Measurements from ENCODE around the gene ARHGEF28.

DNA sequence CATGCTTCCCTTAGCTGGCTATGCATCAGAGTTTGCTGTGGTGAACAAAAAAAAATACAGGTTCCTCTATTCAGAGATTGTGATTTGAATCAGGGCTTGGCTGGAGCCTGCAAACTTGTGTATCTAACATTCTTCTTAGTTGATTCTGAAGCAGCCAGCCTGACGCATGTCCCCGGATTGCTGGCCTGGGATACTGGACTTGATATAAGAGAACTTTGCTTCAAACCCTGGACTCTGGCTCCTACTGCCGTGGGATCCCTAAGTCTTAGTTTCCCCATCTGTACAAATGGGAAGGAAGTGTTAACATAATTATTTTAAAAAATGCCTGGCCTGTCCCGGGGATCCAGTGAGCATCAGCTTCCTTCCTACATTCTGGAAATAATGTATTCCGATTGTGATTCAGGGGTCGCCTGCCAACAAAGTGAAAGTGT is 292.8 kb downstream of the ARHGEF28 start:
- TF ChIP-seq FOS (IDR thresholded peaks at IDR 0.05; ENCODE audit: borderline replicate concordance, extremely low read depth, insufficient read length) = no peak
- no peak for TF ChIP-seq YY1 (IDR thresholded peaks at IDR 0.05; ENCODE audit: low read depth, low read length)
- TF ChIP-seq EZH2 (IDR thresholded peaks at IDR 0.05; ENCODE audit: borderline replicate concordance, control insufficient read depth, low read depth, low read length) = no peak
- no peak for TF ChIP-seq IKZF1 (conservative IDR thresholded peaks at IDR 0.05)
- TF ChIP-seq POLR2AphosphoS5 (IDR thresholded peaks at IDR 0.05; ENCODE audit: low read length) = no peak

Measured in GM12878 (cell line).